SK-N-SH (cell line): ENCODE data around the gene RGS11. TPM values are rescaled to one million over a fixed set of nuclear protein-coding genes. Genes with fewer than 3 reads are reported as not detected.
A peak's percentile ranks its signal among the peaks of the same experiment; 100 is the strongest.

Source experiments
- CTCF ChIA-PET: fragments of 300-600, 350-600 bp; formaldehyde crosslinking; extraction: SDS; loops from one replicate; lab custom pipeline; 2021; lab: Yijun Ruan, JAX
- POLR2A ChIA-PET: fragments of 350-600 bp; sonication (Branson Sonifier 250); formaldehyde crosslinking; extraction: SDS; loops from one replicate; lab custom pipeline; 2020; ENCODE audit warnings: antibody characterized with exemption, inconsistent platforms; lab: Yijun Ruan, JAX
- DNase-seq: peaks from one replicate; pipeline ENCODE4 v3.0.0; 2012
- H2AFZ ChIP-seq: fragments of 200-600 bp; sonication (generic); 2 replicates; pipeline ENCODE4 v1.8.1; 2016; ENCODE audit warnings: antibody characterized with exemption, mild to moderate bottlenecking, low read depth
- H3F3A ChIP-seq: fragments of 200-600 bp; sonication (generic); replicated peaks from 2 replicates; pipeline ENCODE3; 2016; ENCODE audit warnings: antibody characterized with exemption, mild to moderate bottlenecking; ENCODE audit not compliant: insufficient read depth
- H3K27ac ChIP-seq, 2 experiments: fragments of 200-500 bp in 1 of 2; fragments of 200-600 bp in 1 of 2; sonication (Bioruptor generic) in 1 of 2; sonication (generic), shearing (Covaris generic) in 1 of 2; 2 replicates each; pipeline versions ENCODE4 v1.5.1 to v1.6.1; 2014 to 2016; ENCODE audit warnings: low read depth in 2 of 2, inconsistent platforms in 1 of 2, low read length in 1 of 2, mild to moderate bottlenecking in 1 of 2, mixed read lengths in 1 of 2
- H3K27me3 ChIP-seq: fragments of 200-600 bp; sonication (generic), shearing (Covaris generic); 2 replicates; pipeline ENCODE4 v1.6.1; 2016; ENCODE audit warnings: mixed run types; ENCODE audit not compliant: insufficient read depth
- H3K36me3 ChIP-seq, 2 experiments: fragments of 200-500 bp in 1 of 2; fragments of 200-600 bp in 1 of 2; sonication (Bioruptor generic) in 1 of 2; sonication (generic) in 1 of 2; replicated peaks in 1 of 2; 2 replicates each; pipeline versions ENCODE3 to v1.5.1; 2014 to 2016; ENCODE audit warnings: low read length in 1 of 2, mild to moderate bottlenecking in 1 of 2; ENCODE audit not compliant: insufficient read depth in 2 of 2, control insufficient read depth in 1 of 2
- H3K4me1 ChIP-seq, 2 experiments: fragments of 200-500 bp in 1 of 2; fragments of 200-600 bp in 1 of 2; sonication (Bioruptor generic) in 1 of 2; sonication (generic), shearing (Covaris generic) in 1 of 2; 2 replicates each; pipeline versions ENCODE4 v1.5.1 to v1.6.1; 2014 to 2016; ENCODE audit warnings: low read depth in 1 of 2, low read length in 1 of 2, mixed run types in 1 of 2; ENCODE audit not compliant: insufficient read depth in 2 of 2, control insufficient read depth in 1 of 2
- H3K4me2 ChIP-seq: fragments of 200-600 bp; sonication (generic), shearing (Covaris generic); 2 replicates; pipeline ENCODE4 v1.6.1; 2017; ENCODE audit warnings: mixed run types
- H3K4me3 ChIP-seq, 2 experiments: fragments of 200-500 bp in 1 of 2; fragments of 200-600 bp in 1 of 2; sonication (Bioruptor generic) in 1 of 2; sonication (generic), shearing (Covaris generic) in 1 of 2; 2 replicates each; pipeline versions ENCODE4 v1.5.1 to v1.8.1; 2014 to 2016; ENCODE audit warnings: low read depth in 2 of 2, inconsistent platforms in 1 of 2, low read length in 1 of 2, mild to moderate bottlenecking in 1 of 2, mixed read lengths in 1 of 2, moderate library complexity in 1 of 2
- H3K79me2 ChIP-seq: fragments of 200-600 bp; sonication (generic); 2 replicates; pipeline ENCODE4 v1.8.1; 2017; ENCODE audit warnings: mild to moderate bottlenecking; ENCODE audit not compliant: insufficient read depth
- H3K9ac ChIP-seq: fragments of 200-600 bp; sonication (generic); 2 replicates; pipeline ENCODE4 v1.6.1; 2017; ENCODE audit warnings: mixed run types
- H3K9me2 ChIP-seq: fragments of 200-600 bp; sonication (generic); 2 replicates; pipeline ENCODE4 v1.6.1; 2017; ENCODE audit warnings: mixed run types
- H3K9me3 ChIP-seq: fragments of 200-600 bp; sonication (generic); 2 replicates; pipeline ENCODE4 v1.6.1; 2017; ENCODE audit warnings: mixed run types, mild to moderate bottlenecking, moderate library complexity
- H4K20me1 ChIP-seq: fragments of 200-600 bp; sonication (generic); 2 replicates; pipeline ENCODE4 v1.6.1; 2017; ENCODE audit warnings: mild to moderate bottlenecking, mixed run types; ENCODE audit not compliant: insufficient read depth
- ELF1 ChIP-seq: IDR thresholded peaks from 2 replicates; pipeline ENCODE4 v1.4.0; 2012
- EP300 ChIP-seq, 2 experiments: IDR thresholded peaks; 2 replicates each; pipeline versions ENCODE4 v1.4.0 to v1.6.1; 2012; ENCODE audit warnings: borderline replicate concordance in 1 of 2, low read depth in 1 of 2, low read length in 1 of 2
- EZH2phosphoT487 ChIP-seq: fragments of 200-600 bp; sonication (generic); IDR thresholded peaks from 2 replicates; pipeline ENCODE4 v1.6.1; 2017; ENCODE audit warnings: low read depth, mixed run types, mild to moderate bottlenecking, antibody characterized with exemption, moderate library complexity, borderline replicate concordance
- FOXM1 ChIP-seq: IDR thresholded peaks from 2 replicates; pipeline ENCODE4 v1.4.0; 2012; ENCODE audit warnings: low read depth, mild to moderate bottlenecking
- GABPA ChIP-seq: IDR thresholded peaks from 2 replicates; pipeline ENCODE4 v1.4.0; 2012; ENCODE audit warnings: low read depth, mild to moderate bottlenecking
- GATA2 ChIP-seq: sonication (generic); formaldehyde crosslinking; IDR thresholded peaks from 2 replicates; pipeline ENCODE4 v1.5.0; 2020; ENCODE audit warnings: mild to moderate bottlenecking, missing genetic modification reagents
- MEF2A ChIP-seq: IDR thresholded peaks from 2 replicates; pipeline ENCODE4 v1.4.0; 2012; ENCODE audit warnings: low read depth, borderline replicate concordance
- NFIC ChIP-seq: IDR thresholded peaks from 2 replicates; pipeline ENCODE4 v1.4.0; 2012; ENCODE audit warnings: borderline replicate concordance
- POLR2AphosphoS5 ChIP-seq: IDR thresholded peaks from 2 replicates; pipeline ENCODE4 v1.6.1; 2012; ENCODE audit warnings: low read depth, low read length
- RAD21 ChIP-seq: IDR thresholded peaks from 2 replicates; pipeline ENCODE4 v1.6.1; 2012; ENCODE audit warnings: mild to moderate bottlenecking, low read length
- RFX5 ChIP-seq: IDR thresholded peaks from 2 replicates; pipeline ENCODE4 v1.6.1; 2012; ENCODE audit warnings: mild to moderate bottlenecking, improper control_type of control experiment, low read length
- RXRA ChIP-seq: IDR thresholded peaks from 2 replicates; pipeline ENCODE4 v1.4.0; 2012; ENCODE audit warnings: low read depth, mild to moderate bottlenecking, borderline replicate concordance
- SMC3 ChIP-seq: IDR thresholded peaks from 2 replicates; pipeline ENCODE4 v1.6.1; 2012; ENCODE audit warnings: low read depth, low read length, improper control_type of control experiment
- TAF1 ChIP-seq: IDR thresholded peaks from 2 replicates; pipeline ENCODE4 v1.6.1; 2012; ENCODE audit warnings: low read depth, mild to moderate bottlenecking, low read length, moderate library complexity, borderline replicate concordance
- TCF12 ChIP-seq: IDR thresholded peaks from 2 replicates; pipeline ENCODE4 v1.4.0; 2012
- WGBS: methylation state at CpG from one replicate; pipeline ENCODE4 v1.1.6; 2017; ENCODE audit warnings: low lambda C conversion rate; 5-methylcytosine and 5-hydroxymethylcytosine counted together
- polyA plus RNA-seq, 3 experiments: library from polyadenylated mRNA; depleted of rRNA; stranded (reverse); fragments of >200 nt; gene quantifications; 2 replicates each; pipeline ENCODE4 v1.2.3, GENCODE V29; 2012
- TF ChIP-seq, protein P1 (sequence below): fragments of 200-600 bp; sonication (generic); IDR thresholded peaks from 2 replicates; pipeline ENCODE4 v1.6.1; 2017; ENCODE audit warnings: antibody characterized with exemption, mild to moderate bottlenecking, moderate library complexity
- TF ChIP-seq, protein P2 (sequence below): IDR thresholded peaks from 2 replicates; pipeline ENCODE4 v1.4.0; 2012; ENCODE audit warnings: low read depth, borderline replicate concordance

Gene RGS11
- polyA plus RNA-seq, 1 of the 3 experiments (the other 2 are of a cell fraction): 9.8 TPM

DNA sequence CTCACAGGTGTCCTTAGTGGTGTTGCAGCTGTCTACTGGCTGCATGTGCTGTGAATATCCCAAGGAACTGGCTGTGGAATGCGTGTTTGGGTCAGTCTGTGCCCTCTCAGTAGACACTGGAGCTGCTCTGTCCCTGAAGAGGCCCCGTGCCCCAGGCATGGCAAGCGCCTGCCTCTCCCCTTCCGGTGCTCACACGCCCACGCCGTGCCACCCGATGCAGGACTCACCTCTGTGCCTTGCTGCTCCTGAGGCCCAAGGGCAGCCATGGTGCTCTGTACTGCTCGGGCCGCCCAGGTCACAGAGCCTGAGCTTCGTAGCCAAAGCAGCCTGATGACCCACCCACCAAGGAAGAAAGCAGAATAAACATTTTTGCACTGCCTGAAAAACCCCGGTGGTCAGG lies 10.0 kb downstream of the RGS11 start:
- Histone ChIP-seq H3K9me3 (no peaks in the 10 kb centered on the region), H3K4me3 (no peak overlapping the region), H4K20me1 (no peaks in the 10 kb centered on the region), H3K9me2 (no peaks in the 10 kb centered on the region), H3K79me2 (no peaks in the 10 kb centered on the region), H3K4me2 (no peak overlapping the region), H3K9ac (no peak overlapping the region), H2AFZ (no peak overlapping the region), H3K27ac (no peak overlapping the region), H3K4me1 (peaks cover 0 to 8% of the 10 kb centered on the region in 2 experiments; a peak in 1 of 4 replicates), H3K27me3 (no peaks in the 10 kb centered on the region), H3F3A (no peaks in the 10 kb centered on the region), H3K36me3 (peaks cover 0 to 35% of the 10 kb centered on the region in 2 experiments)
- CTCF ChIA-PET: interaction anchor here (0.9 kb wide), 1 partner anchor 97 kb away, joined by 4 read pairs; no protein-coding TSS in a partner anchor
- TF ChIP-seq RFX5 (no peak), EP300 (IDR thresholded peaks at IDR 0.05; ENCODE audit: borderline replicate concordance in 1 of 2, low read depth in 1 of 2, low read length in 1 of 2) (no peak), GABPA (no peak), NFIC (no peak), GATA2 (CRISPR knock-in tag) (no peak), ELF1 (no peak), TCF12 (no peak), RXRA (no peak), RAD21 (no peak), TAF1 (no peak), POLR2AphosphoS5 (no peak), EZH2phosphoT487 (no peak), SMC3 (no peak), MEF2A (no peak), FOXM1 (no peak)
- TF ChIP-seq, protein P1, sequence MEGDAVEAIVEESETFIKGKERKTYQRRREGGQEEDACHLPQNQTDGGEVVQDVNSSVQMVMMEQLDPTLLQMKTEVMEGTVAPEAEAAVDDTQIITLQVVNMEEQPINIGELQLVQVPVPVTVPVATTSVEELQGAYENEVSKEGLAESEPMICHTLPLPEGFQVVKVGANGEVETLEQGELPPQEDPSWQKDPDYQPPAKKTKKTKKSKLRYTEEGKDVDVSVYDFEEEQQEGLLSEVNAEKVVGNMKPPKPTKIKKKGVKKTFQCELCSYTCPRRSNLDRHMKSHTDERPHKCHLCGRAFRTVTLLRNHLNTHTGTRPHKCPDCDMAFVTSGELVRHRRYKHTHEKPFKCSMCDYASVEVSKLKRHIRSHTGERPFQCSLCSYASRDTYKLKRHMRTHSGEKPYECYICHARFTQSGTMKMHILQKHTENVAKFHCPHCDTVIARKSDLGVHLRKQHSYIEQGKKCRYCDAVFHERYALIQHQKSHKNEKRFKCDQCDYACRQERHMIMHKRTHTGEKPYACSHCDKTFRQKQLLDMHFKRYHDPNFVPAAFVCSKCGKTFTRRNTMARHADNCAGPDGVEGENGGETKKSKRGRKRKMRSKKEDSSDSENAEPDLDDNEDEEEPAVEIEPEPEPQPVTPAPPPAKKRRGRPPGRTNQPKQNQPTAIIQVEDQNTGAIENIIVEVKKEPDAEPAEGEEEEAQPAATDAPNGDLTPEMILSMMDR: no peak
- TF ChIP-seq, protein P2, sequence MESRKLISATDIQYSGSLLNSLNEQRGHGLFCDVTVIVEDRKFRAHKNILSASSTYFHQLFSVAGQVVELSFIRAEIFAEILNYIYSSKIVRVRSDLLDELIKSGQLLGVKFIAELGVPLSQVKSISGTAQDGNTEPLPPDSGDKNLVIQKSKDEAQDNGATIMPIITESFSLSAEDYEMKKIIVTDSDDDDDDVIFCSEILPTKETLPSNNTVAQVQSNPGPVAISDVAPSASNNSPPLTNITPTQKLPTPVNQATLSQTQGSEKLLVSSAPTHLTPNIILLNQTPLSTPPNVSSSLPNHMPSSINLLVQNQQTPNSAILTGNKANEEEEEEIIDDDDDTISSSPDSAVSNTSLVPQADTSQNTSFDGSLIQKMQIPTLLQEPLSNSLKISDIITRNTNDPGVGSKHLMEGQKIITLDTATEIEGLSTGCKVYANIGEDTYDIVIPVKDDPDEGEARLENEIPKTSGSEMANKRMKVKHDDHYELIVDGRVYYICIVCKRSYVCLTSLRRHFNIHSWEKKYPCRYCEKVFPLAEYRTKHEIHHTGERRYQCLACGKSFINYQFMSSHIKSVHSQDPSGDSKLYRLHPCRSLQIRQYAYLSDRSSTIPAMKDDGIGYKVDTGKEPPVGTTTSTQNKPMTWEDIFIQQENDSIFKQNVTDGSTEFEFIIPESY: no peak
- WGBS: 59% methylated on average over 3 of the region's 12 CpGs
- peak; percentile 23 for DNase-seq
- POLR2A ChIA-PET: no interaction called here
